ENCODE measurements around the gene VPS13D.

The VPS13D gene

GRCh38 chr1:12543740-12544154 is 313.9 kb downstream of the VPS13D start:
- no peak for TF ChIP-seq POLR2A (IDR thresholded peaks at IDR 0.05; ENCODE audit: low read length)
- TF ChIP-seq GATA1 (IDR thresholded peaks at IDR 0.05; ENCODE audit: low read depth, low read length), result no peak
- DNase-seq, result no peak

DNA sequence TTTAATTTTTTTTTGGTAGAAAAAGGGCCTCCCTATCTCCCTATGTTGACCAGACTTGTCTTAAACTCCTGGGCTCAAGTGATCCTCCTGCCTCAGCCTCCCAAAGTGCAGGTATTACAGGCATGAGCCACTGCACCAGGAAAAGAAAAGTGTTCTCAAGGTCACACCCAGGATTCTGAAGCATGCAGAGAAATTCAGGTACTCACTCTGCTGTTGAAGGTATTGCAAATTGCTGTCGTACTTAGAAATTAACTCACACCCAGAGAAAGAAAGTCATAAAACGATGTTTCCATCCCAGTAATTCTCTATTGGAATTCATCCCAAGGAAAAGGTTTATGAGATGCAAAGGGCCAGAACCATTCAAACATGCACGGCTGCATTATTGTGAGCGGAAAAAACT is 314.5 kb downstream of the VPS13D start:
- DNase-seq, result no peak
- TF ChIP-seq POLR2A (IDR thresholded peaks at IDR 0.05; ENCODE audit: low read length) (no peak), GATA1 (IDR thresholded peaks at IDR 0.05; ENCODE audit: low read depth, low read length) (no peak)

GRCh38 chr1:12544992-12545391 is 315.2 kb downstream of the VPS13D start:
- no peak for TF ChIP-seq GATA1 (IDR thresholded peaks at IDR 0.05; ENCODE audit: low read depth, low read length)
- no peak for TF ChIP-seq POLR2A (IDR thresholded peaks at IDR 0.05; ENCODE audit: low read length)
- no peak for DNase-seq

GRCh38 chr1:12546771-12547585 is 317.1 kb downstream of the VPS13D start:
- DNase-seq, result no peak
- TF ChIP-seq POLR2A (IDR thresholded peaks at IDR 0.05; ENCODE audit: low read length) (no peak), GATA1 (IDR thresholded peaks at IDR 0.05; ENCODE audit: low read depth, low read length) (no peak)

GRCh38 chr1:12547586-12548225 is 317.9 kb downstream of the VPS13D start:
- no peak for TF ChIP-seq POLR2A (IDR thresholded peaks at IDR 0.05; ENCODE audit: low read length)
- TF ChIP-seq GATA1 (IDR thresholded peaks at IDR 0.05; ENCODE audit: low read depth, low read length), result no peak
- no peak for DNase-seq

DNA sequence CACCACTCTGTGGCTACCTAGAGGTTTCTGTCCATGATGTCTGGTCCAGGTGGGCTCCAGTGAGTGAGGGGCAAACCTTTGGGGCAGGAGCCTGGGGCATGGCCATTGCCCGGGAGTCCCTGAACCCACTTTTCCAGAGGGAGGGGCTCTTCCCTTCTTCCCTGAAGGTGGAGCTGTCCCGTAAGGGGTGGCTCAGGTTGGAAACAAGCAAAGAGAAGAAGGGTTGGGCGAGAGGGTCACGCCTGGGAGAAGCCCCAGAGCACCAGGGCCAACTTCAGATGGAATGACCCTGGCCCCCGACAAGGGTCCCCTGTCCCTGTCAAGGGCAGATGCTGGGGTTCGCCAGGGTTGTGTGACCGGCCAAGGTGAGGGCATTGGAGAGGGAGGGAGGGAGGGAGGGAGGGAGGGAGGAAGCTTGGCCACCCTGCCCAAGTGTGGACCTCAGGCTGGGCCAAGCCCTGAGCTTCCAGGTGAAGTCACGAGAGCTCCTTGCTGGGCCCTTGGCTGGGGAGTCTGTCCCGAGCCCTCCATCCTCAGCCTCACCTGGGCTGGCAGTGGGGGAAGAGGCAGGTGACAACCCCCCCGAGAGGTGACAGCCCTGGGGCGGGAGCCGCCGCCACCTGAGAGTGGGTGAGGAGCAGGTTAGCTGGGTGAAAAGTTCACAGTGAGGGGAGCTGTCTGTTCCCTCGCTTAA is 318.6 kb downstream of the VPS13D start:
- DNase-seq, result no peak
- TF ChIP-seq GATA1 (IDR thresholded peaks at IDR 0.05; ENCODE audit: low read depth, low read length), result no peak
- TF ChIP-seq POLR2A (IDR thresholded peaks at IDR 0.05; ENCODE audit: low read length), result no peak

- DNase-seq, result no peak
- no peak for TF ChIP-seq GATA1 (IDR thresholded peaks at IDR 0.05; ENCODE audit: low read depth, low read length)
These were observed 319.2 kb downstream of the VPS13D start for GRCh38 chr1:12548973-12549459.

- no peak for DNase-seq
- no peak for TF ChIP-seq GATA1 (IDR thresholded peaks at IDR 0.05; ENCODE audit: low read depth, low read length)
- TF ChIP-seq POLR2A (IDR thresholded peaks at IDR 0.05; ENCODE audit: low read length), result no peak
These were observed 319.9 kb downstream of the VPS13D start for GRCh38 chr1:12549460-12550349.

GRCh38 chr1:12551584-12551983 is 321.8 kb downstream of the VPS13D start:
- no peak for TF ChIP-seq POLR2A (IDR thresholded peaks at IDR 0.05; ENCODE audit: low read length)
- DNase-seq, result no peak

- TF ChIP-seq GATA1 (IDR thresholded peaks at IDR 0.05; ENCODE audit: low read depth, low read length), result no peak
- TF ChIP-seq POLR2A (IDR thresholded peaks at IDR 0.05; ENCODE audit: low read length), result no peak
- DNase-seq, result no peak
These were observed 322.5 kb downstream of the VPS13D start for GRCh38 chr1:12552111-12552888.

DNA sequence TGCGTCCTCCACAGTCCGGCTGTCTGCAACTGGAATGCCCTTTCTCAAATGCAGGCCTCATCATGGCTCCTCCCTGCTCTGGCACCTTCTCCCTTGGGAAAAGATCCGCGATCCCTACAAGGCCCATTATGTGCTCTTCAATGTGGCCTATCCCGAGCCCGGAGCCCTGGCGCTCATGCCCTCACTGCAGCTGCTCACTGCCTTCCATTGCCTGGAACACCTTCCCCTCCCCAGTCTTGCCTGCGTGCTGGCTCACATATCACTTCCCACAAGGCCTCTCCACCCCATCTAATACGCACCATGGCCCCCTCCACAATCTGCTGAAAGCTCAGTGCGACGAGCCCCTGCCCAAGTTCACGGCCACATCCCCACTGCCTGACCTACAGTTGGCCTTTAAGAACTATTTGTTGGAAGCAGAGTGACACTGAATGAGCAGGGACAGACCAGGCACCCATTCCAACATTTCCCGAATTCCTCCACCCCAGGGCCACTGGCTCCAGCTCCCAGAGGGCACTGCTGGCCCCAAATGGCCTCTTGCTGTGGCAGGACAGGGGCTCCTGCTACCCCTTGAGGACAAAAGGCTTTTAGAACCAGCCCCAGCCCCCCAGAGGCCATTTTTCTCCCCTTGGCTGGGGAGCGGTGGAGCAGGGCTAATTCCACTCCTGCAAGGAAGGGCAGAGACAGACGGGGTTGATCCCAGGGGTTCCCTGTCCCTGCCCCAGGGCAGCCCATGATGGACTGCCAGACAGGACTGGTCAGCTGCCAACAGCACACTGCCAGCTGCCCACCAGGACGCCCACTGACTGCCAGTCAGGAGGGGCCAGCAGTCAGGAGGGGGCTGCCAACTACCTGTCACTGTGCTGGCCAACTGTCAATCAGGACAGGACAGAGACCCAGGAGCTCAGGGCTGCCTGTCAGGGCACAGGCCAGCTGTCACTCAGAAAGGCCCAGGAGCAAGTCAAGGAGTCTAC is 323.4 kb downstream of the VPS13D start:
- no peak for DNase-seq
- TF ChIP-seq GATA1 (IDR thresholded peaks at IDR 0.05; ENCODE audit: low read depth, low read length), result no peak
- no peak for TF ChIP-seq POLR2A (IDR thresholded peaks at IDR 0.05; ENCODE audit: low read length)

DNA sequence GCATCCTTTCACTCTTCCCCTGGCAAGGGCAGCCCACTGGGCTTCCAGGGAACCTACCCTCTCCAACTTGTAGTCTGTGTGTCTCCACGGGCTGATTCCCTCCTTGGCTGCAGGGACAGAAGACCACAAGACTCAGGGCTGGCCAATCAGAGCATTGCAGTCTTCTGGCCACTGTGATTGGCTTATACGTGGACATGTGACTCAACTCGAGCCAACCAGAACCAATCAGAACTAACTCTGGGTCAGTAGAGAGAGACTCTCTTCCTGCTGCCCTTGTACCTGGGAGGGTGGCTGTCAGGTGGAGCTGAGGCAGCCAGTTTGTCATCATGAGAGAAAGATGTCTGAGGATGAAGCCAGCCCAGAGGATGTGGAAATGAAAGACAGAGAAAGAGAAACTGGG is 324.1 kb downstream of the VPS13D start:
- no peak for TF ChIP-seq POLR2A (IDR thresholded peaks at IDR 0.05; ENCODE audit: low read length)
- TF ChIP-seq GATA1 (IDR thresholded peaks at IDR 0.05; ENCODE audit: low read depth, low read length), result no peak
- DNase-seq, result peak in 1 of 2 experiments; percentile 14

Data from erythroblast (primary cell).